ENCODE data around the gene PLXDC2. TPM values are rescaled to one million over a fixed set of nuclear protein-coding genes. Genes with fewer than 3 reads are reported as not detected.

PLXDC2 gene
- polyA plus RNA-seq, 6 donors from 2014 or later, result 0.15 to 1.3 (median 0.35) TPM; not detected in 1

DNA sequence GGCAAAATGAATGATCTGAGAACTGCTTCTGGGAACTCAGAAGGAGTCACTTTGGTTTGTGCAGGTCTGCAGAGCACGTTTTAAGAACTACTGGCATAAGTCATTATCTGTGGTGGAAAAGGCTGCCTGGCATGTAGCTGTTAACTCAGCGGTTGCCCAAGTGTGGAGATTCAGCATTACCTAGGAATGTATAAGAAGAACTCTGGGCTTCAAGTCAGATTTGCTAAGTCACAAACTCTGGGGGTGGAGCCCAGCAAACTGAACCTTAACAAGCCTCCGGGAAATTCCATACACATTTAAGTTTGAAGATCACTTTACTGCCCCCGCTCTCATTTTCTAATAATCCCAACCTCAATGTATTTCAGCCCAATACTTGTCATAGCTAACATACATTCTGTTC lies 31.1 kb downstream of the PLXDC2 start:
- ATAC-seq (ENCODE audit: low read depth in 2 of 2) (no peak), DNase-seq (no peak)
- H3K27me3 Mint-ChIP-seq, result no peaks in the 10 kb centered on the region

DNA sequence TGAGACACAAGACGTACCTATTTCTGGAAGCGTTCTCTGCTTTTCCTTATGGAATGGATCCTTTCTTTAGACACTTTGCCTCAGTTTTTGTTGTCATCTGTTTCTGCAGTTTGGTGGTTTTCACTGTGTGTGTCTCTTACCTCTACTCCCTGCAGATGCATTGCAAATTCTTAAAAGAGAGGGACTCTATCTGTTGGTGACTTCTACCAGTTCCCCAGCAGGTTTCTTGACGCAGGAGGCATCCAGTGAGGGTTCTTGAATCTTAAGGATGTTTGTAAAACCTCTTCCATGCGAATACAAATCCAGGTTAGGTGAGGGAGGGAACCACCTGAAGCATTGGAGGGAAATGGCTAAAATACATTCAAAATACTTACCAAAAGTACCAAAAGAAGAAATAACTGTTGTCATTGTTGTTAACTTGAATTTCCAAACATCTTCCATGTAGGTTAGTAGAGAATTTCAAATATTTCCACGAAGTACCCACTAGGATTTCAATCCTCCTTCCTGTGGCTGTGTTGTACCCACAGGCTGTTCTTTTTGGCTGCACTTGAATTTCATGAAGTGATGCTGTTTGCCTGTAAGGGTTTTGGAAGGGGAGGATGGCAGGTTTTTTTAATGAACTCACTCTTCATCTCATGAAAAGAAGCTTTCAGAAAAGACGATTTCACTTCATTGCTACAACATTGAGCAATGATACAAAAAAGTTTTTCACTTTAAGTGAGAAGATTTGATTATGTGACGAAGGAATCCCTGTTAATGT lies 32.2 kb downstream of the PLXDC2 start:
- Mint-ChIP-seq H3K9me3 (peaks cover 0 to 8% (median 0%) of the 10 kb centered on the region in 7 donors), H3K4me1 (no peaks in the 10 kb centered on the region), H3K27me3 (no peaks in the 10 kb centered on the region), H3K4me3 (no peak overlapping the region), H3K36me3 (no peaks in the 10 kb centered on the region), H3K27ac (no peak overlapping the region)
- no peak for DNase-seq
- no peak for ATAC-seq (ENCODE audit: low read depth in 2 of 2)

More for the DNA sequence above, 31.1 kb downstream of the PLXDC2 start:
- Mint-ChIP-seq H3K9me3 (peaks cover 0 to 8% (median 0%) of the 10 kb centered on the region in 7 donors), H3K4me3 (no peak overlapping the region), H3K27ac (no peak overlapping the region), H3K36me3 (no peaks in the 10 kb centered on the region), H3K4me1 (no peaks in the 10 kb centered on the region)

DNA sequence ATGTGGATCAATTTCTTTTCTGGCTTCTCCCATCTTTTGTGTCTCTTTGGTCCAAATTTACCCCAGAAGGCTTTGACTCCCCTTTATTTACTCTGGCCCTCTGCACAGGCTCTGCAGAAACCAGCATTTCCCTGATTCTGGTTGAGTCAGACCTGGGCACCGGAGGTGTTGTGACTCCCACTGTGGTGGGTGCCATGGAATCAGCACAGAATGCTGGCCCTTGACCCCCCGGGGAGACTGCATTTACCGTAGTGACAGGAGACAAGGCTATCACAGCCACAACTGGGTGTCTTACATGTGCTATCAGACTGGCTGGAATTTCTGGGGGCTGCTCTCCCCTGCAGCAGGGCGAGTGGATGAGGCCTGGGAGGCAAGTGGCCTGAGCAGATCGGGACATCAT lies 37.6 kb downstream of the PLXDC2 start:
- H3K4me1 Mint-ChIP-seq, result no peaks in the 10 kb centered on the region
- H3K27me3 Mint-ChIP-seq, result no peaks in the 10 kb centered on the region
- no peak overlapping the region for H3K4me3 Mint-ChIP-seq

DNA sequence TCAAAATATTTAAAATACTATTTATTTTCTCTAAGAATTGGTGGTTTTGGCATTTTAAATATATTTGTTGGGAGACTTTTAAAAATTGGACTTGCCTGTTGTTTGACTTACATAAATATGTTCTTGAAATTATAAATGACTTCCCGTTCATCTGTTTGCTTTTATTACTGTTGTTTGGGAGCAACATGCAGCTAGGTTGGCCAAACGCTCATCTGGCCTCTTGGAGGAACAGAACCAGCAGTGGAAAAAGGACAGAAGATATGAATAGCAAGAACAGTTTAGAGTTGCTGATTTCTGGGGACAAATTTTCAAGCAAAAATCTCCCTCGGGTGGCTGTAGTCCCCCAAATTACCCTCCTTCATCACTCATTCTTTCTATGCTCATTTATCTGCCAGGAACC lies 41.6 kb downstream of the PLXDC2 start:
- no peak overlapping the region for H3K27ac Mint-ChIP-seq

More for the DNA sequence above, 37.6 kb downstream of the PLXDC2 start:
- peaks cover 0 to 6% (median 0%) of the 10 kb centered on the region in 7 donors for H3K9me3 Mint-ChIP-seq
- ATAC-seq (ENCODE audit: low read depth in 2 of 2) (no peak), DNase-seq (no peak)
- no peak overlapping the region for H3K27ac Mint-ChIP-seq
- H3K36me3 Mint-ChIP-seq, result no peaks in the 10 kb centered on the region

DNA sequence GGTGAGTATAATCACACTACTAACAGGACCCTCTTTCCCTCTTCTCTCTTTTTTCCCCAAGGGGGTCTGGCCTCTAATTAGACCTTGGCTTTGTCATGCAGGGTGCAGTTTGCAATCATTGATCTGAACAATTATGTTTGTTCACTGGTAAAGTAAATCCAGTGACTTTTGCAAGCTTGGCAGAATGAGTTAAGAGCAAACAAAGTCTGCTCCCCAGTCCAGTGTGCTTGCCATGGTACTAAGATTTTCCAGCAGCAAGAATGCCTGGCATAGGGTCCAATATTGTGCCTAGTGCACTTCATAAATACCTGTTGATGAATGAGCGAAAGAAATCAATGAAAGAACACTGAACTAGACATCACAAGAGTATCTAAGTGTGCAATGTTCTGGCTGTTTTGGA lies 43.9 kb downstream of the PLXDC2 start:
- ATAC-seq (ENCODE audit: low read depth in 2 of 2) (no peak), DNase-seq (no peak)
- no peak overlapping the region for H3K27ac Mint-ChIP-seq
- H3K4me3 Mint-ChIP-seq, result no peak overlapping the region
- H3K9me3 Mint-ChIP-seq, result peaks cover 0 to 12% (median 0%) of the 10 kb centered on the region in 7 donors
- no peaks in the 10 kb centered on the region for H3K4me1 Mint-ChIP-seq
- H3K36me3 Mint-ChIP-seq, result no peaks in the 10 kb centered on the region
- H3K27me3 Mint-ChIP-seq, result no peaks in the 10 kb centered on the region

More for the DNA sequence above, 41.6 kb downstream of the PLXDC2 start:
- DNase-seq (no peak), ATAC-seq (ENCODE audit: low read depth in 2 of 2) (no peak)
- H3K4me3 Mint-ChIP-seq, result no peak overlapping the region
- no peaks in the 10 kb centered on the region for H3K4me1 Mint-ChIP-seq
- H3K27me3 Mint-ChIP-seq, result no peaks in the 10 kb centered on the region
- peaks cover 0 to 12% (median 0%) of the 10 kb centered on the region in 7 donors for H3K9me3 Mint-ChIP-seq
- H3K36me3 Mint-ChIP-seq, result no peaks in the 10 kb centered on the region

DNA sequence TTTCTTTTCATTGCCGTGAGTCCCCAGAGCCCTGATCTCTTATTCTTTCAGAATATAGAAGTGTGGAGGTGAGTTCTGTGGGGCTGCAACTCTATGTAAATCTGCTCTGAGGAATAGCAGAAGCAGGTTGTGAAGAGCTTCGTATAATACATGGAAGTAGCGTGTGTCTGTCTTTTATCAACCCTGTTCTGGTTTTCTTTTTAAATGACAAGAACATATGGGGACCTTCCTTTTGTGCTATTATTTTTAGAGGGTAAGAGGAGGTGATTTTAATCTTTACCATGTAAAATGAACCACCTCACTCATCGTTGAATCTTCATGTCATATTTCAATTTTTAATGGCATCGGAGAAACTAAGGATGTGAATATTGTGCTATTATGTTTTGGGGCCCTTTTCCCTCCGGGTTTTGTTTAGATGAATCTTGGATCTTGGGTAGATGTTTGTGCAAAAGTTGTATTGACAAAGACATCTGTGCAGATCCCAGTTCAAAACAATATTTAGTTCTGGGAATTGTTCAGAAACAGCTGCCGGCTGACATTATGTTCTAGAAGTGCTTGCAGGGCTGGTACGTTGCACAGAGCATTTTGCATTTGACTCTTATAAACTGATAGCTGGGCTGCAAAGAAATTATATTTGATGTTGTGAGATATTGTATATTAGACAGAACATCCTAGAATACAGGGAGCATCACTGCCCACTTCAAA lies 46.7 kb downstream of the PLXDC2 start:
- Mint-ChIP-seq H3K9me3 (peaks cover 0 to 17% (median 2%) of the 10 kb centered on the region in 7 donors), H3K27ac (no peak overlapping the region), H3K27me3 (no peaks in the 10 kb centered on the region), H3K4me1 (no peaks in the 10 kb centered on the region), H3K4me3 (no peak overlapping the region), H3K36me3 (no peaks in the 10 kb centered on the region)
- ATAC-seq (ENCODE audit: low read depth in 2 of 2) (no peak), DNase-seq (no peak)

DNA sequence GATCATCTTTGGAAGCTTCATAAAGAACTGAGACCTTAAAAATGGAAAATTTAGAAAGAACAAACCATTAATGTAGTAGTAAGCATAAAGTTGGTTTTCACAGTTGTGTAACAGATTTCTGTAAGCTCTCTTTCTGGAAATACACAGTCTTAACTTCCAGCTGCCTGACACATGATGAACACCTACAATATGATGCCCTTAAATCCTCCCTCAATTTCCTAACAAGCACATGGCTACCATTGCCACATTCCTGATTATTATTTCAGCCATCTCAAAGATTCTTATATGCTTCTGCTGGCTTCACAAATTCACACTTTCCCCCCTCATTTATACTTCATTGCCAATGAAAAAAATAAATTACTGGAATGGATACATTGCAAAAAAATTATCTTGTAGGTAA lies 49.4 kb downstream of the PLXDC2 start:
- Mint-ChIP-seq H3K27me3 (no peaks in the 10 kb centered on the region), H3K9me3 (peaks cover 0 to 15% (median 3%) of the 10 kb centered on the region in 7 donors), H3K4me1 (no peaks in the 10 kb centered on the region), H3K36me3 (no peaks in the 10 kb centered on the region), H3K4me3 (no peak overlapping the region), H3K27ac (no peak overlapping the region)
- DNase-seq, result no peak
- no peak for ATAC-seq (ENCODE audit: low read depth in 2 of 2)

DNA sequence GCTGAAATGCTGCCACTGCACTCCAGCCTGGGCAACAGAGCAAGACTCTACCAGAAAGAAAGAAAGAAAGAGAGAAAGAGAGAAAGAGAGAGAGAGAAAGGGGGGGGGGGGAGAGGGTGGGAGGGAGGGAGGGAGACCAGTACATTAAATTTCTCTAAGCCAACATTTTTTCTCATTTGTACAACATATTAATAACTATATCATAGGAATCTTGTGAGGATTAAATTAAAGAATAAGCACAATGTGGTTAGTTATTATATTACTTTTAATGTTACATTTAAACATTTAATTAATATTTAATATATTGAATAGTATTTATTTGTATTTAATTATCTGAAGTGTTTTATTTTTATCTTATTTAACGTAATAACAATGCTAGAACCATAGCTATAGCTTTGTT lies 53.1 kb downstream of the PLXDC2 start:
- no peaks in the 10 kb centered on the region for H3K4me1 Mint-ChIP-seq
- no peaks in the 10 kb centered on the region for H3K36me3 Mint-ChIP-seq
- H3K9me3 Mint-ChIP-seq, result peaks cover 0 to 13% (median 4%) of the 10 kb centered on the region in 7 donors
- no peak for ATAC-seq (ENCODE audit: low read depth in 2 of 2)
- H3K4me3 Mint-ChIP-seq, result no peak overlapping the region
- H3K27me3 Mint-ChIP-seq, result no peaks in the 10 kb centered on the region
- DNase-seq, result no peak
- H3K27ac Mint-ChIP-seq, result no peak overlapping the region

DNA sequence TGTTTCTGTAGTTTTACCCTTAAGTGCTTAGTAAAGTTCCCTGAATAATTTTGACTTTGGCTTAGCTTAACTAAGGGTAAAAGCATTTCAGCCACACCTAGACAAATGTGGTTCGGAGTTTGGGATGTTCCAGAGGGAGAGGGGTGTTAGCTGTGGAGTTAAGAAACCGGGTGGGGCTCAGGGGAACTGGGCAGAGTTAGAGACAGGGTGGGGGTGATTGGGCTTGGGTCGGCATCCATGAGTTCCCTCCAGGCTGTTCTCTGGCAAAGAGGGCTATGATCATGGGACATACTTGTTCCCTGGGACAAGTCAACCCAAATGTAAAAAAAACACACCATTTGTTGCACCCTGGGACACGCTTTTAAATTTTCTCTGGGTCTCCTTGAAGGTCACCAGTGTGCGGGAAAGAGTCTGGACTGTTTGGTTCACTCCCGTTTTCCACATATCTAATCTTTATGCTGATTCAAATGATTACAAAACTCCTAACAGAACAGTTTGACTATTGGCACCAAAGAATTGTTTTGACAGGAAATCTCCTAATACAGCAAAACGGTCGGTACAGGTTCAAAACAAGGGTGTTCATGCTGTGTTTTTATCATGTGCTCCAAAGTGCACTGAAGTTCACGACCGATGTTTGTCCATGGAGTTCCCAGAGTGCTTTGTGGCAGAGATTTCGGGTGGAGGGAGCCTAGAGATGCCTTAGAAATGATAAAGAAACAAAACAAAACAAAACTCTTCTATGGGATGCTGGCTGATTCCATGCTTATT lies 56.5 kb downstream of the PLXDC2 start:
- peaks cover 0 to 8% (median 1%) of the 10 kb centered on the region in 7 donors for H3K9me3 Mint-ChIP-seq
- H3K27me3 Mint-ChIP-seq, result no peaks in the 10 kb centered on the region
- ATAC-seq (ENCODE audit: low read depth in 2 of 2) (no peak), DNase-seq (no peak)
- H3K4me1 Mint-ChIP-seq, result no peaks in the 10 kb centered on the region
- no peak overlapping the region for H3K27ac Mint-ChIP-seq
- H3K36me3 Mint-ChIP-seq, result no peaks in the 10 kb centered on the region
- no peak overlapping the region for H3K4me3 Mint-ChIP-seq

DNA sequence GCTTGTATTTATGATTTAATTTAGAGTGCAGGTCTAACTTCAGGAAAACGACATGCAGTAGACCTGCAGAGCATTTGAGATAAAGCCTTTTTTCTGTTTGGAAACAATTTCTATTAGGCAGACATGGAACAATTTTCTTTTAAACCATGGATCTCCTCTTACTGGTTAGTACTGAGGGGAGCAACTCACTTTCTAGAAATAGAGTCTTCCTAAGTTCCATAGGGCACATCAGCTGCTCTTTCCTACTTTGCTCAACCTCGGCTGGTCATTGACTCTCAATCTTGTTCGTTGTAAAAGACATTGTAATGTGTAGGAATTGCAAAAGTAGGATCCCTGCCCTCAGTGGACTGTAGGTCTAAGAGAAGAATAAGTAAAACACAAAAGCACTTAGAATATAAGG lies 58.0 kb downstream of the PLXDC2 start:
- Mint-ChIP-seq H3K4me1 (no peaks in the 10 kb centered on the region), H3K36me3 (no peaks in the 10 kb centered on the region), H3K27me3 (no peaks in the 10 kb centered on the region), H3K9me3 (peaks cover 0 to 8% (median under 1%) of the 10 kb centered on the region in 7 donors), H3K27ac (no peak overlapping the region), H3K4me3 (no peak overlapping the region)
- DNase-seq (no peak), ATAC-seq (ENCODE audit: low read depth in 2 of 2) (no peak)

DNA sequence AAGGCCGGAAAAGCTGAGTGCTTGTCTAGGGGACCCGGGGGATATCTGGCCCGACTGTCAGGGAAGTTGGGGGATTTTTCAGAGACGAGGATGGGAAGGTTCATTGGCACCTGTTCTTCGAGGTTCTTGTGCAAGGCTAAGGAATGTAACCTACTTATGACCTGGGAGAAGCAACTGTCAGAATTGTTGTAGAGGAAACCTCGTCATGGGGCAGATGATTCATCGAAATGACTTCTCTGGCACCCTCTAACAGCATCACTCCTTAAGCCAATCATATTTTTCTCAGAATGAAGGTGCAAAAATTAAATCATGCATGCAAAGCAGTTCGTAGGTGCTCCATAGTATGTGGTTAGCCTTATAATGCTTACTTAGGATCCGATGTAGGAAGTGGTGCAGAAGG lies 58.6 kb downstream of the PLXDC2 start:
- Mint-ChIP-seq H3K27ac (no peak overlapping the region), H3K36me3 (no peaks in the 10 kb centered on the region), H3K4me1 (no peaks in the 10 kb centered on the region), H3K9me3 (peaks cover 0 to 7% (median 0%) of the 10 kb centered on the region in 7 donors), H3K27me3 (no peaks in the 10 kb centered on the region), H3K4me3 (no peak overlapping the region)
- ATAC-seq (ENCODE audit: low read depth in 2 of 2) (no peak), DNase-seq (no peak)

DNA sequence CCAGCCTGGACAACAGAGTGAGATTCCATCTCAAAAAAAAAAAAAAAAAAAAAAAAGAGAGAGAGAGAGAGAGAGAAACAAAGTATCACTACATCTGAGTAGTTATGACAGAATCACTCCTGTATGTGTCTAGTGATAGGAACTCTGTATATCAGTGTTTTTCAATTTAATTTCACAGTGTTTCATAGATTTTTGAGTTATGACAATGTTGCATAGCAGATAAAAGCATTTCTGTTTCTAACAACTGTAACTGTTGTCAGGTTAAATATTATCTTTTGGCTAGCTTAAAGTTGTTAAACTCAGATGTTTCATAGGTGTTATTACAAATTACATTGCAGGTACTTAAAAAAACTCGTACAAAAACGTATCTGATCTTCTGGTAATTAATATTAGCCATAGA lies 60.3 kb downstream of the PLXDC2 start:
- no peak overlapping the region for H3K27ac Mint-ChIP-seq
- H3K36me3 Mint-ChIP-seq, result no peaks in the 10 kb centered on the region

DNA sequence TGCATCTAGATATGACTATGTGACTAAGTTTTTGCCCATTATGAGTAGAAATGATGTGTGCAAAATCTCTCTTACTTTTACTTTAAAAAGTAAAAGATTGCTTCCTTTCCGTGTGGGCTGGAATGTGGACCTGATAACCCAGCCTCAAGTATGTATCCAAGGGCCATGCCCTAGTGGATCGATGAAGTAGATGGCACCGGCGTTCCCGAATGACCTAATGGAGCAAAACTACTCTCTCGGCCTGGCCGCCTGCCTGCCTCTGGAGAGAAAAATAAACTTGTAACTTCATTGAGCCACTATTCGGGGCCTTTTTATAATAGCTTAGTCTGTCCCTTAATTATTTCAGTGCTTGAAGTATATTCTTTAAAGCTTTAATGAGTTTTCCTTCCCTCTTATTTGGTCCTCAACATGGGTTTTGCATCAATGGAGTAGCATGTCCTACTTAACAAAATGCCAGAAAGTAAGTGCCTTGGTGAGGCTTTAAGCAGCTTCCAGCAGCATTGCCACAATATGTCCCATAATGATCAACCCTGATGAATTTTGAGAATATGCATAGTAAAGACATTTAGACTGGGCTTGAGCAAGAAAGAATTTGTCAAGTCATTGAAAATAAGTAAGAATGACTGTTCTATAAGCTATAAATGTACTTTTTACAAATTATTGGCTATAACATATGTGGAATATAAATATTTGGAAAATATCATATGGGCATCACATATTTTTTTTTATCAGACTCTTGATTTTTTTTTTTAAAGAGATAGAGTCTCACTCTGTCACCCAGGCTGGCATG lies 61.4 kb downstream of the PLXDC2 start:
- no peaks in the 10 kb centered on the region for H3K4me1 Mint-ChIP-seq
- ATAC-seq (ENCODE audit: low read depth in 2 of 2) (no peak), DNase-seq (no peak)
- no peak overlapping the region for H3K4me3 Mint-ChIP-seq
- no peaks in the 10 kb centered on the region for H3K36me3 Mint-ChIP-seq
- peaks cover 0 to 6% (median 1%) of the 10 kb centered on the region in 7 donors for H3K9me3 Mint-ChIP-seq
- H3K27me3 Mint-ChIP-seq, result no peaks in the 10 kb centered on the region
- no peak overlapping the region for H3K27ac Mint-ChIP-seq

More for the DNA sequence above, 60.3 kb downstream of the PLXDC2 start:
- no peak for DNase-seq
- Mint-ChIP-seq H3K4me1 (no peaks in the 10 kb centered on the region), H3K27me3 (no peaks in the 10 kb centered on the region), H3K9me3 (peaks cover 0 to 4% (median 0%) of the 10 kb centered on the region in 7 donors), H3K4me3 (no peak overlapping the region)
- no peak for ATAC-seq (ENCODE audit: low read depth in 2 of 2)

All from naive B cell (primary cell).